HG03280 (cell line): ENCODE results near the gene CD4.

Experiments used
- ATAC-seq: cut with Tn5 transposase; IDR thresholded peaks from one replicate; pipeline ENCODE4 v1.9.1; 2021; ENCODE audit warnings: mild to moderate bottlenecking, moderate library complexity; ENCODE audit not compliant: unreplicated experiment

The CD4 gene

GRCh38 chr12:6827437-6827911, 38.1 kb downstream of the CD4 start:
- ATAC-seq = no peak

GRCh38 chr12:6827982-6828780, 38.9 kb downstream of the CD4 start, which contains the start of gene P3H3:
P3H3 (plus strand) TSS chr12:6828407; CDS start chr12:6828441, 34 bp downstream.
- no peak for ATAC-seq

DNA sequence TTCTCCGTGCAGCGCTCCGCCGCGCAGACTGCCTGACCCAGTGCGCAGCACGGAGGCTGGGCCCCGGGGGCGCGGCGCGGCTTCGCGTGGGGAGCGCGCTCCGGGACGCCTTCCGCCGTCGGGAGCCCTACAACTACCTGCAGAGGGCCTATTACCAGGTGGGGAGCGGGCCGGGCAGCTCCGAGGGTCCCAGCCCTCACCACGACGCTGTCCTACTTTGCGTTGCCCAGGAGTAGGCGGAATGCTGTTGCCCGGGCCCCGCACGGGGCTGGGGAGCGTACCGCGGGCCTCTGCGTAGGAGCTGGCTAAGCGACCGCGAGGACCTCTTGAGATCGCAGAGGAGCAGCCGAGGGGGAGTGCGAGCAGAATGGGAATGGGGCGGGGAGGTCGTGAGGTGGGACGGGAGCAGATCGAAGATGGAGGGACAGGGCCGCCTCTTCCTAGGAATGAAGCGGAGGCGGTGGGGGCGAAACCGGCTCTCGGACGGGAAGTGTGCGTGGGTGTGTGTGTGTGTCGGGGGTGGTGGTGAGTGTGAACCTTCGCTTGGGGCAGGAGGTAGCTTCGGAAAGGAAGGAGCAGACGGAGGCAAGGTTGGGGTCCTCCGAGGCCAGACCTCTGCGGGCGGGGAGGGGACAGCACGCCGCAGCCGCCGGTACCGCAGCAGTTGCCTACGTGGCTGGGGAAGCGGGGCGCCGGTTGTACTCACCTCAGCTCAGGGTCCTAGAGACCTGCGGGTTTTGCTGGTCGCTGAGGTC, 39.6 kb downstream of the CD4 start:
- no peak for ATAC-seq

- ATAC-seq = no peak
These were observed 40.4 kb downstream of the CD4 start for GRCh38 chr12:6829536-6830220.

- ATAC-seq = no peak
These were observed 41.1 kb downstream of the CD4 start for GRCh38 chr12:6830286-6830890.

DNA sequence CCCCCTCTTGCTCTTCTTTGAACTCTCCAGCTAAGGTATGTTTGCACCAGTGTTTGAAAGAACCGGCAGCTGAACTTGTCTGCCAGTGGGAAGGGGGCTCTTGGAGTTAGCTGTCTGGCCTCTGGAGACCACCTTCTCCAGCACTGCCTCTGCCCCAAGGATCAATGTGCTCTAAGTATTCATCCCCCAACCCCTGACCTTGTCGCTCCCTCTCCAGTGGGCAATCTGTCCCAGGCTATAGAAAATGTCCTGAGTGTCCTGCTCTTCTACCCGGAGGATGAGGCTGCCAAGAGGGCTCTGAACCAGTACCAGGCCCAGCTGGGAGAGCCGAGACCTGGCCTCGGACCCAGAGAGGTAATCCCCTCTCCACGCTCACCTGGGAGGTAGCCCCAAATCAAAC, 41.7 kb downstream of the CD4 start:
- ATAC-seq = no peak

GRCh38 chr12:6831450-6831995, 42.2 kb downstream of the CD4 start:
- no peak for ATAC-seq

GRCh38 chr12:6832125-6832524, 42.8 kb downstream of the CD4 start:
- ATAC-seq = no peak

- ATAC-seq = no peak
These were observed 44.0 kb downstream of the CD4 start for GRCh38 chr12:6833189-6833890.

GRCh38 chr12:6834254-6834653, 44.9 kb downstream of the CD4 start:
- ATAC-seq = no peak

DNA sequence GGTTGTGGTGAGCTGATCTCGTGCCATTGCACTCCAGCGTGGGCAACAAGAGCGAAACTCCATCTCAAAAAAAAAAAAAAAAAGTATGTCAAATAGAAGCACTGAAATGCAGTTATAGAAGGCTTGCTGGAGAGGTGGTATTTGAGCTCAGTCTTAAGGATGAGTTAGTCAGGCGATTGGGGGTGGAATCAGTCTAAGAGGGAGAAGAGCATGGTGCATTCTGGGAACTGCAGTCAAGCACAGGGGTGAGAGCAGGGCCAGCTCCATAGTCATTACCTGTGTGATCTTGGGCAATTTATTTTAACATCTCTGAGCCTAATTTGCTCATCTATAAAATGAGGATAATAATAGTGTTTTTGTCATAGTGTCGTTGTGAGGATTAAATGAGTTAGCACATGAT, 45.5 kb downstream of the CD4 start:
- ATAC-seq = no peak

GRCh38 chr12:6836851-6837250, 47.5 kb downstream of the CD4 start:
- no peak for ATAC-seq

DNA sequence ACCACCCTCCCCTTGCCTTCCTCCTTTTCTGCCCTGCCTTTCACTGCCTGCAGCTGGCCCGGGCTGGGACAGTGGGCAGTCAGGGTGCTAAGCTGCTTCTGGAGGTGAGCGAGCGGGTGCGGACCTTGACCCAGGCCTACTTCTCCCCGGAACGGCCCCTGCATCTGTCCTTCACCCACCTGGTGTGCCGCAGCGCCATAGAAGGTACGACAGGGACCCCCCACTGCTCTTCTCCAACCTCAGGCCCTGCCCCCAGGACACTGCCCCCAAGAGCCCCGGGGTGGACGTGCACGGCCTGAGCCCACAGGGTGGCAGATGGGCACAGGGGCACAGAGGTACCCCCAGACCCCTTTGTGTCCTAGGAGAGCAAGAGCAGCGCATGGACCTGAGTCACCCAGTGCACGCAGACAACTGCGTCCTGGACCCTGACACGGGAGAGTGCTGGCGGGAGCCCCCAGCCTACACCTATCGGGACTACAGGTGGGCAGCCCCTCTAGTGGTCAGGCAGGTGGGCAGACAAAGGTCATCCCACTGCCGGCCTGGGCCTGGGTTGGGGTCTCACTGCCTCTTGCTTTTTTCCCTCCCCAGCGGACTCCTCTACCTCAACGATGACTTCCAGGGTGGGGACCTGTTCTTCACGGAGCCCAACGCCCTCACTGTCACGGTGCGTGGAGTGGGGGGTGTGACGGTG, 48.2 kb downstream of the CD4 start:
- no peak for ATAC-seq

DNA sequence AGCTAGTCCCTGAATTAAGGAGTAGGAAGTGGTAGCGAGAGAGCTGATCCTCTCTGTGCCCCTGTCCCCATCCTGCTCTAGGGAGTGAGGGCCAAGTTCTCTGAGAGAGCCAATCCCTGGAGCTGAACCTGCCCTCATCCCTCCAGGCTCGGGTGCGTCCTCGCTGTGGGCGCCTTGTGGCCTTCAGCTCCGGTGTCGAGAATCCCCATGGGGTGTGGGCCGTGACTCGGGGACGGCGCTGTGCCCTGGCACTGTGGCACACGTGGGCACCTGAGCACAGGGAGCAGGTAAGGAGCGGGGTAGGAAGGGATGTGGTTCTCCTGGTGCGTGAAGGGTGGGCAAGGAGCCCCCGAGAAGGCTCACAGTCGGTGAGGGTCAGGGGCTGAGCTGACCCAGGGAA, 49.5 kb downstream of the CD4 start:
- no peak for ATAC-seq

- peak; percentile 76 for ATAC-seq
These were observed 50.3 kb downstream of the CD4 start for GRCh38 chr12:6839482-6840201.

DNA sequence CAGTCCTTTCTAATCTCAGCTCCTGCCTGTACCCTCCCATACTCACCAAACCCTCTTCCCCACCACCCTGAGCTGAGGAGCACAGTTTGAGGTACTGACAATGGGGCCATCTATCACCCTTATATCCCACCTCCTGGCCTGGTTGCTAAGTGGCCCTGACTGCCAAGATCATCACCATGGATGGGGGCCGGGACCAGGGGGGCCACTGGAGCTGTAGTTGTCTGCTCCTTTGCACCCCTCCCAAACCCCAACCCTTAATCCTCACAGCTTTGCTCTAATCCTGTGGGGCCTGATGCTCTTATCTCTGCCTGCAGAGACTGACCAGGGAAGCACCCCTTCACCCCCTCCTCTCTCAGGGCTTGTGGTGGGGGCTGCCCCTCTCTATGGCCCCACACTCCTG, 51.0 kb downstream of the CD4 start:
- no peak for ATAC-seq

GRCh38 chr12:6840761-6841515, 51.6 kb downstream of the CD4 start, which contains the start of gene GNB3:
GNB3 (plus strand) TSS chr12:6840925; CDS start chr12:6841288, 363 bp downstream.
- no peak for ATAC-seq

DNA sequence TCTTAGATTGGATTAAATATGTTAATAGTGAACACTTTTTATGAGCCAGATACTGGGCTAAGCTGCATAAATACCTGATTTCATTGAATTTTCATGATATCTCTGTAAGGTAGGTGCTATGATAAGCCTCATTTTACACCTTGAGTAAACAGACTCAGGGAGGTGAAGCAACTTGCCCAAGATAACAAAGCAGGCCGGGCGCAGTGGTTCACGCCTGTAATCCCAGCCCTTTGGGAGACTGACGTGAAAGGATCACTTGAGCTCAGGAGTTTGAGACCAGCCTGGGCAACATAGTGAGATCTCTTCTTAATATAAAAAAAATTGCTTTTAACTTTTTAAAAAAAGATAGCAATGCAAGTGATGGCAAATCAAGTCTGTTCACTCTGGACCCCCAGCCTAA, 52.7 kb downstream of the CD4 start:
- ATAC-seq = no peak
